Measurements from ENCODE around the gene UNC13C.

UNC13C gene

DNA sequence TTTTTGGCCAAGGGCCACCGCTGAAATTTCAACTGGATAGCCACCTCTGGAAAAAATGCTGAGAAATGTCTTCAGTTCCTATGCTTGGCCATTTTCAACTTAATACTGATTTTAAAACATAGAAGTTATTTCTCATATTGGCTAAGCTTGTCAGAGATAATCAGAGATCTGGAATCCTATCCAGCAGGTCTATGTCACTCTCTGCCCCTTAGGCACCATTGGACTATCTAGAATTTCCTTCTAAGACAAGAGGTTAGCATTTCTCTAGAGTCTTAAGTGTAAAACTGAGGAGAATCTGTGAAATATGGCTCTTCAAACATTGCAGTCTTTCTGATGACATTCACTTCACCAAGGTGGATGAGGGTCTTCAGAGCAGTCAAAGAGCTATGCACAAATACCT lies 597.3 kb downstream of the UNC13C start:
- no peak for DNase-seq

GRCh38 chr15:54576298-54576935 lies 598.2 kb downstream of the UNC13C start:
- no peak for DNase-seq

- DNase-seq, result no peak
Observed at GRCh38 chr15:54577476-54578250, 599.4 kb downstream of the UNC13C start.

- no peak for DNase-seq
Observed at GRCh38 chr15:54579855-54580254, 601.6 kb downstream of the UNC13C start.

DNA sequence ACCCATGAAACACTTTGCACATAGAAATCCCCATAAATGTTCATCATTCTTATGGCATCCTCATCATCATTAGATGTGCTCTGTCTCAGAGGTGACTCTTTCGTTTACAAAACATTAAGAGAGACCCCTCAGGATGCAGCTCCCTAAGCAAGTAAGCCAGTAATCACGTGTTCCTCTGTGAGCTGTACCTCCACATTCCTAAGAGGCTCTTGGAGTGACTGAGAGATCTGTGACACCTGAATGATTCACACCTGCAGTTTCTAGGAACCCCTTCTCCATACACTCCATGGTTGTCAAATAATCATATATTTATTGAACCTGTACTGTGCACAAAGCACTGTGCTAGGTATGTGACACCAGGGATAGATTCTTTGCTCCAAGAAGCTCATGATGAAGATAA lies 602.4 kb downstream of the UNC13C start:
- no peak for DNase-seq

- DNase-seq, result no peak
Observed at GRCh38 chr15:54582863-54583643, 604.8 kb downstream of the UNC13C start.

GRCh38 chr15:54585063-54585462 lies 606.8 kb downstream of the UNC13C start:
- no peak for DNase-seq

GRCh38 chr15:54594115-54594514 lies 615.9 kb downstream of the UNC13C start:
- no peak for DNase-seq

DNA sequence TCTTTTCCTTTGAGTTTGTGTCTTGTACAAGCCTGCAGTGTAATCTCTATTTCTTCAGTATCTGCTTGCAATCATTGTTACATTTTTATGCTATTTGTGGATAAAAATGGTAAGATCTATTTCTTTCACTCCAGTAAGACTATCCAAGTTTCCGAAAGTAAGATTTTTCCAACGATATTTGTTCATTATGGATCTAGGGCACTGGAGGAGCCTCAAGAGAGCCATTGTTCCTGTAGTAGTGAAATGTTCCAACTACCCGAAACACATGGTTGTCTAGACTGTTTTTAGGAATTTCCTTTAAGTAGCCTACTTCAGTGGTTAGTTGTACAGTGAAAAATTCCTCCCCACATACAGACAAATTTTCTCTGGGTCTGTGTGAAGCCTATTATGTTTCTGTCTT lies 621.1 kb downstream of the UNC13C start:
- DNase-seq, result no peak

- no peak for DNase-seq
Observed at GRCh38 chr15:54605043-54605442, 626.8 kb downstream of the UNC13C start.

- DNase-seq, result no peak
Observed at GRCh38 chr15:54605556-54605955, 627.3 kb downstream of the UNC13C start.

- no peak for DNase-seq
Observed at GRCh38 chr15:54608876-54609835, 630.9 kb downstream of the UNC13C start.

DNA sequence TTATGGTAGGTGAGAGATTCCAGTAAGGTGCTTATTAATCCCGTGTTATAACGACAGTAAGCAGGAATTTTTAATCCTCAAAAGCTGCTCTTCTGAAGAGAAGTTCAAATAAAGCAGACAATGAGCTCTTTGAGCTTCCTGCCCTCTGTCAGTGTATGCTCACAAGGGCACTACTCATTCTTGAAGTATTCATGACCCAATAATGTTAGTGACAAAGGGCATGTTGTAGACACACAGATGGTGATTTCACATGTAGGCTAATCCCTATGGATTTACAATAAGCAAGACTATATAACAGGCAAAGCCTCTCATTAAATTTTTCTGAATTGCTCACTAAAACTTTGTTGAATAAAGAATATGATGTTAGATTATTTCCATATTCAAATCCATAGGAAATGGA lies 639.9 kb downstream of the UNC13C start:
- DNase-seq, result no peak

GRCh38 chr15:54619180-54619579 lies 640.9 kb downstream of the UNC13C start:
- no peak for DNase-seq

- DNase-seq, result no peak
Observed at GRCh38 chr15:54620916-54621315, 642.7 kb downstream of the UNC13C start.

DNA sequence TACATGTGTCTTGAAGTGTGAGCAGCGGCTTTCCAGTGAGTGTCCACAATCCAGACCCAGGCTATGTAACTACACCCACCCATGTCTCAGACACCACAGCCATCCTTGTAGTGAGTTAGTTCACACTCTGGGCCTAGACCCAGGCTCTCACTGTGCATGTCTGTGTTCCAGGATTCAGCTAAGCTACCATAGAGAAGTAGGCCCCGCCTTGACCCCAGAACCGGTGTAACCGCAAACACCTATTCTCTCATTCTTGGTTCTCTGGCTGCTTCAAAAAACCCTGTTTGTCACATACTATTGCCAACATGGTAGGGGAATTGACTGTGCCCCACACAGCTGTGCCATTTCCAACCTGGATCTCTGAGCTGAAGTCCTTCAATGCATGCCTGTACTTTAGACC lies 657.9 kb downstream of the UNC13C start:
- no peak for DNase-seq

DNA sequence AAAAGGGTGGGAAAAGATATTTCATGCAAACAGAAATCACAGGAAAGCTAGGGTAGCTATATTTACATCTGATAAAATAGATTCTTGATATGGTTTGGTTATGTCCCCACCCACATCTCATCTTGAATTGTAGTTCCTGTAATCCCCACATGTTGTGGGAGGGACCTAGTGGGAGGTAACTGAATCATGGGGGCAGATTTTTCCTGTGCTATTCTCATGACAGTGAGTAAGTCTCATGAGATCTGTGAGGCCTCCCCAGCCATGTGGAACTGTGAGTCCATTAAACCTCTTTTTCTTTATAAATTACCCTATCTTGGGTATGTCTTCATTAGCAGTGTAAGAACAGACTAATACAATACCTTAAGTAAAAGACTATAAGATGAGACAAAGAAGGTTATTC lies 660.4 kb downstream of the UNC13C start:
- DNase-seq, result no peak

DNA sequence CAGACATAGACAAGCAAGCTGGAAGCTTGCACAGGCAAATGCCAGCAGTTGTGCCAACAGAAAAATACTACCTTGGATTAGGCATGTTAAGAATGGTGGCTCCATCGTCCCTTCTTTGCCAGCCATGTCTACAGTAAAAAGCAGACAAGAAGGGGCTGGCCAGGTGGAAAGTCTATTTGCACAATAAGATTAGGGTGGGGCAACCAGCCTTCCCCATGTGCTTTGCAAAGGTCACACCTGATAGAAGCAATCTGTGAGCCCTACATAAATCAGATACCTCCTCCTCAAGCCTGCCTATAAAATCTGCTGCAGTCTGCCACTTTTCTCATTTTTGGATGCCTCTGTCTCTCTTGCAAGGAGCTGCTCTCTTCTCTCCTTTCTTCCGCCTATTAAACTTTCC lies 662.6 kb downstream of the UNC13C start:
- no peak for DNase-seq

DNA sequence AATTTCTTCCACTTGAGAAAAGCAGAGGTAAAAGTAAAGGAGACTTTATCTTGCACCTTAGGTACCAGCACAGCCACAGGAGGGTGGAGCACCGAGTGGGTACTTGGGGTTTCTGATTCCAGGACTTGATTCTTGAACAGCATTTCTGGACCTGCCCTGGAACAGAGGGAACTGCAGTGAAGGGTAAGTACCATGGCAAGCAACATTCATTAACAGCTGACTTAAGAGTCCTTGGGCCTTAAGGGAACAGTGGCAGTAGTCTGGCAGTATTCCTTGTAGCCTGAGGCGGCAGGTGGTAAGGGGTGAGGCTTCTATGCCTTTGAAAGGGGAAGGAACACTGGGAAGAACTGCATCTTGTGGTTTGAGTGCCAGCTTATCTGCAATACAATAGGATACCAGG lies 666.6 kb downstream of the UNC13C start:
- no peak for DNase-seq

- DNase-seq, result no peak
Observed at GRCh38 chr15:54659646-54660045, 681.4 kb downstream of the UNC13C start.

- DNase-seq, result no peak
Observed at GRCh38 chr15:54660356-54660755, 682.1 kb downstream of the UNC13C start.

GRCh38 chr15:54675241-54675640 lies 697.0 kb downstream of the UNC13C start:
- DNase-seq, result no peak

GRCh38 chr15:54681584-54681983 lies 703.3 kb downstream of the UNC13C start:
- no peak for DNase-seq

All from NCI-H1436 treated with DMSO at 0.1 percent for 48 hours (cell line).